Activated CD4-positive, alpha-beta memory T cell treated with anti-CD3 and anti-CD28 coated beads for 36 hours (primary cell): ENCODE results near the gene HMCN2. TPM values are rescaled to one million over a fixed set of nuclear protein-coding genes. Genes with fewer than 3 reads are reported as not detected.

Experiments used
- CTCF ChIA-PET: fragments of 350-600 bp; sonication (Branson Sonifier 250); formaldehyde crosslinking; loops from one replicate; lab custom pipeline; 2021; ENCODE audit warnings: antibody characterized with exemption, inconsistent platforms; lab: Charles Lee
- POLR2A ChIA-PET: fragments of 350-600 bp; sonication (Branson Sonifier 250); formaldehyde crosslinking; loops from one replicate; lab custom pipeline; 2021; ENCODE audit warnings: antibody characterized with exemption; lab: Charles Lee
- DNase-seq: peaks from one replicate; pipeline ENCODE4 v3.0.0-alpha.2; 2020
- H3K27ac Mint-ChIP-seq: one replicate; pipeline ENCODE4 v1.8.0; 2021; ENCODE audit warnings: mixed read lengths
- H3K27me3 Mint-ChIP-seq: one replicate; pipeline ENCODE4 v1.8.0; 2021; ENCODE audit warnings: mixed read lengths
- H3K36me3 Mint-ChIP-seq: one replicate; pipeline ENCODE4 v1.8.0; 2021; ENCODE audit warnings: mixed read lengths
- H3K4me1 Mint-ChIP-seq: one replicate; pipeline ENCODE4 v1.8.0; 2021; ENCODE audit warnings: low read depth, mixed read lengths
- H3K4me3 Mint-ChIP-seq: one replicate; pipeline ENCODE4 v1.8.0; 2021; ENCODE audit warnings: mild to moderate bottlenecking, mixed read lengths
- H3K9me3 Mint-ChIP-seq: one replicate; pipeline ENCODE4 v1.8.0; 2021; ENCODE audit warnings: mixed read lengths
- intact Hi-C: fragments of 100-400 bp; cut with micrococcal nuclease; formaldehyde crosslinking; loops from one replicate; pipeline ENCODE4 v1.15.1; 2023
- total RNA-seq, 2 experiments: library from RNA; stranded (reverse); gene quantifications; one replicate each; pipeline ENCODE4 v1.2.3, GENCODE V29; 2021

HMCN2 gene
- total RNA-seq, 2 experiments from 2014 or later, result not detected

- no peak overlapping the region for H3K4me3 Mint-ChIP-seq
- no peaks in the 10 kb centered on the region for H3K9me3 Mint-ChIP-seq
- intact Hi-C loops, result no loop called here
- H3K27ac Mint-ChIP-seq, result no peak overlapping the region
- ChIA-PET CTCF (no interaction called here), POLR2A (no interaction called here)
- H3K4me1 Mint-ChIP-seq, result no peaks in the 10 kb centered on the region
- no peaks in the 10 kb centered on the region for H3K36me3 Mint-ChIP-seq
- H3K27me3 Mint-ChIP-seq, result no peaks in the 10 kb centered on the region
- no peak for DNase-seq
Measured at GRCh38 chr9:130380920-130381469, 115.4 kb downstream of the HMCN2 start.

- H3K27me3 Mint-ChIP-seq, result no peaks in the 10 kb centered on the region
- H3K4me3 Mint-ChIP-seq, result no peak overlapping the region
- no peaks in the 10 kb centered on the region for H3K9me3 Mint-ChIP-seq
- POLR2A ChIA-PET, result no interaction called here
- CTCF ChIA-PET, result interaction anchor here (1.2 kb wide), 1 partner anchor 320 kb away, joined by 3 read pairs; no protein-coding TSS in a partner anchor
- no peak for DNase-seq
- intact Hi-C loops, result no loop called here
- H3K36me3 Mint-ChIP-seq, result no peaks in the 10 kb centered on the region
- no peaks in the 10 kb centered on the region for H3K4me1 Mint-ChIP-seq
- no peak overlapping the region for H3K27ac Mint-ChIP-seq
Measured at GRCh38 chr9:130381660-130382059, 116.1 kb downstream of the HMCN2 start.

- POLR2A ChIA-PET, result no interaction called here
- Mint-ChIP-seq H3K27me3 (no peaks in the 10 kb centered on the region), H3K4me3 (no peak overlapping the region), H3K4me1 (no peaks in the 10 kb centered on the region), H3K36me3 (no peaks in the 10 kb centered on the region), H3K9me3 (no peaks in the 10 kb centered on the region), H3K27ac (no peak overlapping the region)
- intact Hi-C loops, result no loop called here
- CTCF ChIA-PET, result interaction anchor here (1.2 kb wide), 1 partner anchor 319 kb away, joined by 3 read pairs; no protein-coding TSS in a partner anchor
- DNase-seq, result no peak
Measured at GRCh38 chr9:130382096-130382495, 116.5 kb downstream of the HMCN2 start.

DNA sequence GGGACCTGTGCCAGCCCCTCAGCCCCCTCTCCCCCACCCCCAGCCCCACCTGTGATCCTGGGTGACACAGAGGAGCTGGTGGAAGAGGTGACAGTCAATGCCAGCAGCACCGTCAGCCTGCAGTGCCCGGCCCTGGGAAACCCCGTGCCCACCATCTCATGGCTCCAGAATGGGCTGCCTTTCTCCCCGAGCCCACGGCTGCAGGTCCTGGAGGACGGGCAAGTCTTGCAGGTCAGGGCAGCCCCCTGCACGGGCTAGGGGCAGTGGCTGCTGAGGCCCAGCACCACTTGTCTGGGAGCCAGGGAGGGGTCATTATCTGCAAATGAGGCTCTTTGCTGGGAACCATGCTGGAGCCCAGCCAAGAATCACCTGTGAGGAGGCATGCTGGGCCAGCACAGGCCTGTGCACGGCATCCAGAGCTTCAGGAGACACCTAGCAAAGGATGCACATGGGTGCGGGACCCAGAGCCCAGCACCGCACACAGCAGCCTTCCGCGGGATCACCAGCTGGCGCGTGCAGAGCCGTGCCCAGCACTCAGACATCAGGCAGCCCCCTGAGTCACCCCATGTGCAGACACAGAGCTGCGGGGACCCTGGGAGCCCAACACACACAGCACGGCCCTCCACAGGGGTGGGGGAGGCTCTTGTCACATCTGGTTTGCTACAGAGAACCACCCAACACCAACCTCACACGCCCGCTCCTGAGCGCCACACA lies 117.2 kb downstream of the HMCN2 start:
- Mint-ChIP-seq H3K4me1 (no peaks in the 10 kb centered on the region), H3K27me3 (no peaks in the 10 kb centered on the region), H3K36me3 (no peaks in the 10 kb centered on the region), H3K4me3 (no peak overlapping the region), H3K9me3 (no peaks in the 10 kb centered on the region), H3K27ac (no peak overlapping the region)
- DNase-seq, result no peak
- CTCF ChIA-PET, result interaction anchor here (1.2 kb wide), 1 partner anchor 318 kb away, joined by 3 read pairs; no protein-coding TSS in a partner anchor
- POLR2A ChIA-PET, result no interaction called here
- intact Hi-C loops, result no loop called here

GRCh38 chr9:130383350-130383715 lies 117.8 kb downstream of the HMCN2 start:
- Mint-ChIP-seq H3K4me1 (no peaks in the 10 kb centered on the region), H3K4me3 (no peak overlapping the region), H3K27ac (no peak overlapping the region), H3K27me3 (no peaks in the 10 kb centered on the region), H3K36me3 (no peaks in the 10 kb centered on the region), H3K9me3 (no peaks in the 10 kb centered on the region)
- ChIA-PET POLR2A (no interaction called here), CTCF (no interaction called here)
- DNase-seq, result no peak
- intact Hi-C loops, result no loop called here

DNA sequence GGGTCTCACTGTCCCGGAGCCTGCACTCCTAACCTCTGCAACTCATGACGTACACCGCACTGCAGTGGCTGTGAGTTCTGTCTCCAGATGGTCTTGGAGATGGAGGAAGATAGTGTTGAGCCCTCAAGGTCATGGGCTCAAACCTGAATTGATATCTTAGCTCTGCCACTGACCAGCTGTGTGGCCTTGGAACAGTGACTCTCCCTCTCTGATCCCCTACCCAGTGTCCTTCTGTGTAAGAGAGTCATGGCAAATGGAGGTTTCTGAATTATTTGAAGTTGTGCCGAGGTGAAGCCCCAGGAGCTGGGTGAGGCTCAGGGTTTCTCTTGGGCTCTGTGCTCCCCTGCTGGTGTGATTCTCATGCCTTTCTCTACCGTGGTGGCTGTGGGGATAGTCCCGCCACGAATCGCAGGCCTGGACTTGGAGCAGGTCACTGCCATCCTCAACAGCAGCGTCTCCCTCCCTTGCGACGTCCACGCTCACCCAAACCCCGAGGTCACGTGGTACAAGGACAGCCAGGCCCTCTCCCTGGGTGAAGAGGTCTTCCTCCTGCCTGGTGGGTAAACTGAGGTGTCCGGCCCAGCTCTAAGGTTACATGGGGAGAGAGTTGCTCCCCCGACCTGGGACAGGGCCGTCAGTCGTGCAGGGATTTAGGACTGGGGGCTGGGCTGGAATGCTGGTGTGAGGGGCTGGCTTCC lies 118.6 kb downstream of the HMCN2 start:
- intact Hi-C loops, result no loop called here
- Mint-ChIP-seq H3K9me3 (no peaks in the 10 kb centered on the region), H3K36me3 (no peaks in the 10 kb centered on the region), H3K27me3 (no peaks in the 10 kb centered on the region), H3K4me3 (no peak overlapping the region), H3K4me1 (no peaks in the 10 kb centered on the region), H3K27ac (no peak overlapping the region)
- ChIA-PET POLR2A (no interaction called here), CTCF (no interaction called here)
- no peak for DNase-seq

GRCh38 chr9:130385257-130385656 lies 119.7 kb downstream of the HMCN2 start:
- H3K27me3 Mint-ChIP-seq, result peaks cover under 1% of the 10 kb centered on the region
- ChIA-PET CTCF (no interaction called here), POLR2A (no interaction called here)
- H3K36me3 Mint-ChIP-seq, result no peaks in the 10 kb centered on the region
- no peak overlapping the region for H3K4me3 Mint-ChIP-seq
- no peaks in the 10 kb centered on the region for H3K9me3 Mint-ChIP-seq
- DNase-seq, result no peak
- intact Hi-C loops, result no loop called here
- no peak overlapping the region for H3K27ac Mint-ChIP-seq
- H3K4me1 Mint-ChIP-seq, result no peaks in the 10 kb centered on the region

DNA sequence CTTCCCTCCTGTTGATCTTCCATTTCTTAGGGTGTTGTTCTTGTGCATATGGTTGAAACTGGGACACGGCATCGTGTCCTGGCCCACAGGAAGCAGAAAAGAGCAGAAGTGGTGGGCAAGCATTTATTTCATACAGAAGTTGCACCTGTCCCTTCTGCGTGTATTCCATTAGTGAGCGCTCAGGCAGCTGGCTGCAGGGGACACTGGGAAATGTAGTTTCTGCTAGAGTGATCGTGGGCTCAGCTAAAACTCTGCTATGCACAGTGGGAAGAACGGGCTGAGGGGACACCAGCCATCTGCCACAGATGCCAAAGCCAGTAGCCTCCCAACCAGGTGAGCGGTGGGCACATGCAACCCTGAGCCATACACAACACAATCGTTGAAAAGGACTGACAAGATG lies 121.8 kb downstream of the HMCN2 start:
- no peak overlapping the region for H3K27ac Mint-ChIP-seq
- H3K27me3 Mint-ChIP-seq, result peaks cover 2% of the 10 kb centered on the region
- ChIA-PET CTCF (no interaction called here), POLR2A (no interaction called here)
- no peaks in the 10 kb centered on the region for H3K36me3 Mint-ChIP-seq
- H3K4me1 Mint-ChIP-seq, result no peaks in the 10 kb centered on the region
- no peak overlapping the region for H3K4me3 Mint-ChIP-seq
- no peak for DNase-seq
- intact Hi-C loops, result no loop called here
- no peaks in the 10 kb centered on the region for H3K9me3 Mint-ChIP-seq

DNA sequence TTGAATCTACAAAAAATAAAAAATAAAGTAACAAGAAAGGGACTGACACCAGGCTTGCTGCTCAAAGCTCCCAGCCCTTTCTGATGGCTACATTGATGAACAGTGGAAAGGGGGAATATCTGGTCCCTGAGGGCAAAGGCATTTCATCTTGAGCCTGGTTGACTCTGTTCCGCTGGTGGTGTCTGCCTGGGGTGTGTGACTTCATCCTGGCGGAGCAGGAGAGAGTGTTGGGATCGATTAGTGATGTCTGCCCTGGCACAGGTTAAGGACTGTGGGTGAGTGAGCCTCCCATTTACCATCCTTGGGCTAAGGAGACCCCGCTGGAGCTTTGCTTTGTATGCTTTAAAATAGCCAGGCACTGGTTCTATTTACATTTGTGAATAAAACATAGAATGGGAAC lies 122.3 kb downstream of the HMCN2 start:
- Mint-ChIP-seq H3K36me3 (no peaks in the 10 kb centered on the region), H3K27me3 (peaks cover 2% of the 10 kb centered on the region), H3K9me3 (no peaks in the 10 kb centered on the region), H3K27ac (no peak overlapping the region), H3K4me1 (no peaks in the 10 kb centered on the region), H3K4me3 (no peak overlapping the region)
- intact Hi-C loops, result no loop called here
- ChIA-PET POLR2A (no interaction called here), CTCF (no interaction called here)
- DNase-seq, result no peak

GRCh38 chr9:130390390-130390789 lies 124.8 kb downstream of the HMCN2 start:
- ChIA-PET CTCF (no interaction called here), POLR2A (no interaction called here)
- intact Hi-C loops, result no loop called here
- no peak for DNase-seq
- Mint-ChIP-seq H3K4me3 (no peak overlapping the region), H3K36me3 (no peaks in the 10 kb centered on the region), H3K9me3 (no peaks in the 10 kb centered on the region), H3K4me1 (no peaks in the 10 kb centered on the region), H3K27me3 (peaks cover 2% of the 10 kb centered on the region), H3K27ac (no peak overlapping the region)

DNA sequence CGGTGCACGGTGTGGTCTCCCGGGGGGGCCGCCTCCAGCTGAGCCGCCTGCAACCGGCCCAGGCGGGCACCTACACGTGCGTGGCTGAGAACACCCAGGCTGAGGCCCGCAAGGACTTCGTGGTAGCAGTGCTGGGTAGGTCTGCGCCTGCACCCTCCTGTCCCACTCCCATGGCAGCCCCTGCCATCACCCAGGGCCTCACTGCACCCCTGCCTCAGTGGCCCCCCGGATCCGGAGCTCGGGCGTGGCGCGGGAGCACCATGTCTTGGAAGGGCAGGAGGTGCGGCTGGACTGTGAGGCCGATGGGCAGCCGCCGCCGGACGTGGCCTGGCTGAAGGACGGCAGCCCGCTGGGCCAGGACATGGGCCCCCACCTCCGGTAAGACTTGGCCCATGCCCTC lies 125.4 kb downstream of the HMCN2 start:
- Mint-ChIP-seq H3K27me3 (peaks cover 2% of the 10 kb centered on the region), H3K4me3 (no peak overlapping the region), H3K4me1 (no peaks in the 10 kb centered on the region), H3K36me3 (no peaks in the 10 kb centered on the region), H3K27ac (no peak overlapping the region), H3K9me3 (no peaks in the 10 kb centered on the region)
- intact Hi-C loops, result no loop called here
- ChIA-PET CTCF (no interaction called here), POLR2A (no interaction called here)
- no peak for DNase-seq

DNA sequence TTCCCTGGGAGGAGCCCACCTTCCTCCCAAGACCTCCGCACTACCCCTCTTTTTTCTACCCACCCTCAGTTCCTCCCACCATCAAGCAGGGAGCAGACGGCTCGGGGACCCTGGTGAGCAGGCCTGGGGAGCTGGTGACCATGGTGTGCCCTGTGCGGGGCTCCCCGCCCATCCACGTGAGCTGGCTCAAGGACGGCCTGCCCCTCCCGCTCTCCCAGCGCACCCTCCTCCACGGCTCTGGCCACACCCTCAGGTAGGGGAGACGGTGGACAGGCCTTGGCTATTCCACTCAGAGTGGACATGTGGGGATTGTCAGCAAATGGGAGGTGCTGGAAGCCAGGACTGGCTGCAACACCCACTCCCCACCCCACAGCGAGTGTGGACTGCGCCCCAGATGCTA lies 126.3 kb downstream of the HMCN2 start:
- no peaks in the 10 kb centered on the region for H3K9me3 Mint-ChIP-seq
- no peaks in the 10 kb centered on the region for H3K36me3 Mint-ChIP-seq
- ChIA-PET POLR2A (no interaction called here), CTCF (no interaction called here)
- H3K4me1 Mint-ChIP-seq, result no peaks in the 10 kb centered on the region
- DNase-seq, result no peak
- no peak overlapping the region for H3K4me3 Mint-ChIP-seq
- peaks cover 2% of the 10 kb centered on the region for H3K27me3 Mint-ChIP-seq
- intact Hi-C loops, result no loop called here
- H3K27ac Mint-ChIP-seq, result no peak overlapping the region
